Measurements from ENCODE around the gene FAHD2B.
"Not testable (repeated sequence)": the region's sequence is repeated elsewhere in the genome, so short reads cannot be mapped to it uniquely, and the experiment has no call there.

FAHD2B gene, protein sequence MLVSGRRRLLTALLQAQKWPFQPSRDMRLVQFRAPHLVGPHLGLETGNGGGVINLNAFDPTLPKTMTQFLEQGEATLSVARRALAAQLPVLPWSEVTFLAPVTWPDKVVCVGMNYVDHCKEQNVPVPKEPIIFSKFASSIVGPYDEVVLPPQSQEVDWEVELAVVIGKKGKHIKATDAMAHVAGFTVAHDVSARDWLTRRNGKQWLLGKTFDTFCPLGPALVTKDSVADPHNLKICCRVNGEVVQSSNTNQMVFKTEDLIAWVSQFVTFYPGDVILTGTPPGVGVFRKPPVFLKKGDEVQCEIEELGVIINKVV

DNA sequence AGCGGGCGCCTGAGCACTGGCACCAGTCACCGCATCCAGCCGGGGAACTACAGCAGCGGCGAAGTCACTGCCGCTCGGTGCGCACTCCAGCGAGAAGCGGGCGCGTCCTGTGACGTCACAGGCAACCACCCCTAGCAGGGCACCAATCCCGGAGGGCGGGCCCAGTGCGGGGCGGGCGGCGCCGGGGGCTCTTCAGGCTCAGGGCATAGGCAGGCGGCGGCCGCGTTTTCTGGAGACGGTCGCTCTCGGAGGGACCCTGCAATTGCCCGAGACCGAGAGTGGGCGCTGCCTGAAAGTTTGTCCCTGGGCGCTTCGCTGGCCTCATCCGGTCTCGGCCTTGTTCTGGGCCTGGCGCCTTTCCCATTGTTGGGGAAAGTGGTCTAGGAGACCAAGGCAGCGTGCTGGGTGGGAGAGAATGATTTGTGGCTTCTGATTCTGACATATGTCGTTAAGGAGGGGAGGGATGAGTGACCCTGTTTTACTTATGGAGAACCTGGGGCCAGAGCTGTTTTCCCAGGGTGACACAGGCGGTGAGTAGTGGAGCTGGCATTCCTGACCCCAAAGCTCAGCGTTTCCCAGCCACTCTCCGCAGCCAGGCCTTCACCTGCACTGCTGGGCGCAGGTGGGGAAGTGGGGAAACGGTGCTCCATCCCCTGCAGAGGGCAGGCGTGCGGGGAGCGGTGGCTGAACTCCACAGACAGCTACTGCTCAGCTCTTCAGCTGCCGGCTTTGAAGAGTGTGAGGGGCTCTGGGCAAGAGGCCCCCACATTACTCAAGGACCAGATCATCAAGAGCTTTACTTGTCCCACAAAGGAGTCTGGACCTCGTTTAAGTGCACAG, at the start of gene FAHD2B:
TSS of gene FAHD2B (minus strand) at position 111 of the 840 bp plus-strand sequence. CDS start 3,176 bp downstream, outside the sequence.
- peak; percentile 49 to 70 for DNase-seq (ENCODE audit: low read depth in 1 of 2, low spot score in 1 of 2)

DNA sequence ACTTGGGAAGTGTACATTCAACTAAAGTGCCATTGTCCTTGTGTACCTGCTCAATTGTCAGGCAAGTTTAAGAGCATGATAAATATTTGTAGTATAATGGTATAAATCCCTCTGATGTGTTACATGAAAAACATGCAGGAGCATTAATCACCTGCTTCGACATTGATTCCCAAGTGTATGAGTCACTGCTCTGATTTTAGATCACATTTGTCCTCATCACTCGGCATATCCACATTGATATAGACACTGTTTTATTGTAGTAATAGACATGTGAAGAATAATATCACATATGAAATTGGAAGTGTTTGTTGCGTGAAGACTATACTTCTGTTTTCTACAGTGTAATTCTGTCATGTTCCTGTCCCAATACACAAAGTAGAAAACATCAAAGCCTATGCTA, 49.3 kb upstream of the FAHD2B start:
- DNase-seq (ENCODE audit: low read depth in 1 of 2, low spot score in 1 of 2) = not testable (repeated sequence)

DNA sequence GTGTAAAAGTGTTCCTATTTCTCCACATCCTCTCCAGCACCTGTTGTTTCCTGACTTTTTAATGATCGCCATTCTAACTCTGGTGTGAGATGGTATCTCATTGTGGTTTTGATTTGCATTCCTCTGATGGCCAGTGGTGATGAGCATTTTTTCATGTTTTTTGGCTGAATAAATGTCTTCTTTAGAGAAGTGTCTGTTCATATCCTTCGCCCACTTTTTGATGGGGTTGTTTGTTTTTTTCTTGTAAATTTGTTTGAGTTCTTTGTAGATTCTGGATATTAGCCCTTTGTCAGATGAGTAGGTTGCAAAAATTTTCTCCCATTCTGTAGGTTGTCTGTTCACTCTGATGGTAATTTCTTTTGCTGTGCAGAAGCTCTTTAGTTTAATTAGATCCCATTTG, 34.4 kb upstream of the FAHD2B start:
- not testable (repeated sequence) for DNase-seq (ENCODE audit: low read depth in 1 of 2, low spot score in 1 of 2)

DNA sequence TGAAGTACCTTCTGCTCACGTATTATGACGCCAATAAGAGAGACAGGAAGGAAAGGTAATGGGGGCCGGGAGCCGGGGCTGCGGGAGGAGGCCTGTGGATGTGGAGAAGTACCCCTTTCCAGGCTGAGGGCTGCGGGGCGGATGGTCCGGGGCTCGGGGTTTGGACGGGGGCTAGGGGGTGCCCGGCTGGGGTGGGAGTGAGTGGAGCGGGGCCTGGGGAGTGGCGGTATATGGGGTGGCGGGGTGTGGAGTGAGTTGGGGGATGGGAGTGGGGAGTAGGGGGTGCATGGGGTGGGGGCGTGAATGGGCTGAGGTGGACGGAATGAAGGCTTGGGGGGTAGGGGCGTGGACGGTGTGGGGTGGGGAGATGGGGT, 19.2 kb upstream of the FAHD2B start:
- not testable (repeated sequence) for DNase-seq (ENCODE audit: low read depth in 1 of 2, low spot score in 1 of 2)

DNA sequence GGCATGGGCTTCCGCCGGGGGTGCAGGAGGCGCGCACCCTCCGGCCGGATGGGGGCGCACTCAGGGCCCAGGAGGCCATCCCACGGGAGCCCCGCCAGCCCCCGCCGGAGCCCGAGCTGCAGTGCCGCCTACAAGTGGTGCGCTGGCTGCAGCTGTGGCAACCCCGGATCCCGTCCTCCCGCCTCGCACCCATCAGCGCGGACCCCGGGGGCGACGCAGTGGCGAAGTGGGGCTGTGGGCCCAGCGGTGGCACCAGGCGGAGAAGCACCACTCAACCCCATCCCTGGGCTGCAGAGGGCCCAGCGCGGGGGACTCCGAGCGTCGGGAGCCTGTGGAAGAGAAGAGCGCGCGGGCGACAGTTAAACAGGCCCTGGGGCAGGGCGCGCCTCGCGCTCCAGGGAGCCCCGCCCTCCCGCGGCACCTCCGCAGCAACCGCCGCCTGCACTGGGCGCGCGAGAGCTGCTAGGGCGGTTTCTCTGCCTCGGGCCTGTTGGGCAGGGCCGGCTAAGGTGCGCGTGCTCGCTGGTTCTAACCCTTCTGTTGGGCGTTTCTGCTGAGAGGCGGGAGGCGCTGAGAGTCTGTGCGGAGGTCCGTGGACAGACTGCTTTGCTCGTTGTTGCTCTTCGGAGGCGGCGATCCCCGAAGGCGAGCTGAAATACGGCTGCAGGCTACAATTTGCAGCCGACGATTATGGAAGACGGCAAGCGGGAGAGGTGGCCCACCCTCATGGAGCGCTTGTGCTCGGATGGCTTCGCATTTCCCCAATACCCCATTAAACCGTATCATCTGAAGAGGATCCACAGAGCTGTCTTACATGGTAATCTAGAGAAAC, 18.6 kb upstream of the FAHD2B start, which contains the start of gene ANKRD36:
TSS of gene ANKRD36 (plus strand) at position 104 of the 832 bp plus-strand sequence. CDS start at position 691, 587 bp downstream.
- DNase-seq (ENCODE audit: low read depth in 1 of 2, low spot score in 1 of 2) = peak; percentile 71 to 80

DNA sequence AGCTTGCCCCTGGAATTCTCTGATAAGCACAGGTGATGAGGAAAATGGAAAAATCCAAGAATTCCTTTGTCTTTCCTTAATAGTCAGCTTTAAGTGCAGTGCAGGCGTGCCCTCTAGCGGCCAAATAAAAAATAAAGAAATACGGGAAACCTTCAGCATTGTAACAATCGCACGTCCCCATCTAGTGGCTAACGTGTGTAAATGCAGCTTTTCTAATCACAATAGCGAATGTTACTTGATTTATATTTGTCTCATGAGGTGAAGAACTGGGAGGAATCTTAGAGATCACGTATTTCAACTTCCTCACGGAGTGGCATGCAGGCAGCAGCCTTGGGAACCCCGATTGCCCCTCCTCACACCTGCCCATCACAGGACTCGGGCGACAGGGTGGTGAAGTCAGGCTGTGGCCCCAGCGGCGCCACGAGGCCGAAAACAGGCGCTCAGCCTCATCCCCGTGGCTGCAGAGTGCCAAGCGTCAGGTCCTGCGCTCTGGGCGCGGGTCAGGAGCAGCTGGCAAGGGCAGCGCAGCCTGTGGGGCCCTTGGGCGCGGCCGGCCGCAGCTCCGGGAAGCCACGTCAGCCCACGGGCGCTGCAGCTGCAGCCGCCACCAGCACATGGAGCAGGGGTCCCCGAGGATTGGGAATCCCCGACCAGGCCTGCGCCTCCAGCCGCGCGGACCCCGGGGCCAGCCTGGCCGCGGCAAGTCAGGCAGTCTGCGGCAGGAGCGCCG, 17.8 kb upstream of the FAHD2B start:
- peak; percentile 8 to 15 for DNase-seq (ENCODE audit: low read depth in 1 of 2, low spot score in 1 of 2)

DNA sequence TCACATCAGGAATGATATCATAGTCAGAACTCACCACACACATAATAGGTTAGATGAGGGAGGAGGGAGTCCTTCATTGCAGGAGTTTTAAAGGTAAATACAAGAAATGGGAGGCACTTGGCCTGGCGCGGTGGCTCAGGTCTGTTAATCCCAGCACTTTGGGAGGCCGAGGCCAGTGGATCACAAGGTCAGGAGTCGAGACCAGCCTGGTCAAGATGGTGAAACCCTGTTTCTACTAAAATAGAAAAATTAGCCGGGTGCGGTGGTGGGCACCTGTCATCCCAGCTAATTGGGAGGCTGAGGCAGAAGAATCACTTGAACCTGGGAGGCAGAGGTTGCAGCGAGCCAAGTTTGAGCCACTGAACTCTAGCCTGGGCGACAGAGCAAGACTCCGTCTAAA, 16.6 kb upstream of the FAHD2B start:
- DNase-seq (ENCODE audit: low read depth in 1 of 2, low spot score in 1 of 2) = not testable (repeated sequence)

DNA sequence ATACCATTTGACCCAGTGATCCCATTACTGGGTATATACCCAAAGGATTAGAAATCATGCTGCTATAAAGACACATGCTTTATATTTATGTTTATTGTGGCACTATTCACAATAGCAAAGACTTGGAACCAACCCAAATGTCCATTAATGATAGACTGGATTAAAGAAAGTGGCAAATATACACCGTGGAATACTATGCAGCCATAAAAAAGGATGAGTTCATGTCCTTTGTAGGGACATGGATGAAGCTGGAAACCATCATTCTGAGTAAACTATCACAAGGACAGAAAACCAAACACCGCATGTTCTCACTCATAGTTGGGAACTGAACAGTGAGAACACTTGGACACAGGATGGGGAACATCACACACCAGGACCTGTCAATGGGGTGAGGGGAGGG, 12.2 kb upstream of the FAHD2B start:
- not testable (repeated sequence) for DNase-seq (ENCODE audit: low read depth in 1 of 2, low spot score in 1 of 2)

DNA sequence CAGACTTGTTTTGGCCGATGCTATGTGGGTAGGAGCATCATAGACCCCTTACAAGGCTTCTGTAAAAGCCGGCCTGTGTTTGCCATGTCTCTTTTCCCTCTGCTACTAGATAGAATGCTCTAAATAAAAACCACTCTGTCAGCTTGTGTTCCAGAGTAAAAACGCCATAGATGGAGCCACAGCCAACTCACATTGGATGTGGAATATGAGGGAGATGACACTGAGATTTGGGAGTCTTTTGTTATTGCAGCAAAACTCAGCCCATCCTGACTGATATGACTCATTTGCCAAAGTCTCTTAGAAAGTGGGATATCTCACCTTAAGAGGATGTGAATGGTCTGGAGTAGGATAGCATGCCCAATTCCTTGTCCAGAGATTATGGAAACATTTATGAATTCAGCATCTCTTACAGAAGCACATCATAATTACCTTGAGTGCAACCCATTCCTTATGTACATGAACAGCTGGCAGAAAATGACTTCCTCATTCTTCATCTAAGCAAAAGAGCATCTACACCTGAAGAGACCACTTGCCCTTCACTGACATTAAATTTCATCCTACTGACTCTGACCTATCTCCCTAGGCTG, 4.2 kb upstream of the FAHD2B start:
- not testable (repeated sequence) for DNase-seq (ENCODE audit: low read depth in 1 of 2, low spot score in 1 of 2)

DNA sequence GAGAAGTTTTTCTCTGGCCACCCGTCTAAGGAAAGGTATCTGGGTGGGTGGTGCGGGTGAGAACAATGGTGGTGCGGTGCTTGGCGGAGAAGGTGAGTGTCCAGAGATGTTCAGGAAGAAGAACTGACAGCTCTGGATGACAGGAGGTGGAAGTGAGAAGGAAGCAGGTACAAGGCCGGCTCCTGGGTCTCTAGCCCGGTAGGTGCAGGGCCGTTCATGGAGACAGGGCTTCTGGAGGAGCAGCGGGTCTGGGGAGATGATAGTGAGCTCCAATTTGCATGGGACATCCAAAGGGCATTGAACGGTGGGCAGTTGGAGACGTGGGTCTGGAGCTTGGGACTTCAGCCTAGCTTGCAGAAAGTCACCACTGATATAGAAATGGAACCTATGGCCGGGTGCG, 979 bp upstream of the FAHD2B start:
- DNase-seq (ENCODE audit: low read depth in 1 of 2, low spot score in 1 of 2) = no peak

DNA sequence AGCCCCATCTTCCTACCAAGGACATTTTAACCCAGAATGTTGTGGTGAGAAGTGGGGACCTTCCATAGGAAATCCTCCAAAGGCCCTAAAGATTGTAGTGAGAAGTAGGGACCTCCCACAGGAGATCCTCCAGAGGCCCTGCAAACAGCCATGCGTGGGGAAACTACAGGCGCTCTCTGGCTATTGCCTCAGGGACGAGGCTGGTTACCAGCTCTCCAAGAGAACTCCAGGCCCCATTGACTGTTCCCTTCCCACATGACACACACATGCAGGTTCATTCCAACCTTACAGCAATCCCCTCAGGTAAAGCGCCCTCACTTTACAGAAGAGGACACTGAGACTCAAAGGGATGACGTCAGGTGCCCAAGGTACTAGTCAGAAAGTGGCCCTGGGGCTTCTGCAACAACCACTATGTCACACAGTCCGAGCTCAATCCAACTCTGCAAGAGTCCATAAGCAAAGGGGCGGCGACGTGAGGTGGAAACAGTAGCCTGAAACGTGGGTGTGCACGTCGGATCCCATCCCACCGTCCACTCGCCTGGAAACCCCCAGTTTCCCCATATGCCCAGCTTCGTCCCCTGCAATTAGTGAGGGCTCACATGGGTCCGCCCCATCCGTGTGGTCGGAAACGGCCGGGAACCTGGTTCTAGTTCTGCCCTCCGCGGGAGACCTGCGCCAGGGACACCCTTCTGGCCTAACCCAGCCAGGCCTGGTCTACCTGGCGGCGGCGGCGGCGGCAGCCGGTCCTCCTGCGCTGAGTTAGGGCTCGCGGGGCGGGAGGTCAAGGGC, 505 bp downstream of the FAHD2B start:
- DNase-seq (ENCODE audit: low read depth in 1 of 2, low spot score in 1 of 2) = not testable (repeated sequence)

DNA sequence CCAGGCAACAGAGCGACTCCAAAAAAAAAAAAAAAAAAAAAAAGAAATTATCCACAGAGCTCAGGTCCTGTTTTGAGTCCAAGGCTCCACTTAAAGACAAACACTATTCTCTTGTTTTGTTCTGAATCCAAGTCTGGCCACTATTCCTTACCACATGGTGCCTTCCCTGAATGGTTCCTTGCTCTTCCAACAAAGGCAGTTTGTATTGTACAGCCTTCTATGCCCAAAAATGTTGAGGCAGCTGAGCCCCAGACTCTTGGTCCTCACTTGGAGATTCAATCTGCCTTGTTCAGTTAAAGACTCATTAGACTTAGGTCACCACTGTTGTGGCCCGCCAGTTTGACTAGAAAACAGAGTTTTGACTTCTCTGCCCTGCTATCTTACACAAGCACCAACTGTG, 1.7 kb downstream of the FAHD2B start:
- DNase-seq (ENCODE audit: low read depth in 1 of 2, low spot score in 1 of 2) = not testable (repeated sequence)

DNA sequence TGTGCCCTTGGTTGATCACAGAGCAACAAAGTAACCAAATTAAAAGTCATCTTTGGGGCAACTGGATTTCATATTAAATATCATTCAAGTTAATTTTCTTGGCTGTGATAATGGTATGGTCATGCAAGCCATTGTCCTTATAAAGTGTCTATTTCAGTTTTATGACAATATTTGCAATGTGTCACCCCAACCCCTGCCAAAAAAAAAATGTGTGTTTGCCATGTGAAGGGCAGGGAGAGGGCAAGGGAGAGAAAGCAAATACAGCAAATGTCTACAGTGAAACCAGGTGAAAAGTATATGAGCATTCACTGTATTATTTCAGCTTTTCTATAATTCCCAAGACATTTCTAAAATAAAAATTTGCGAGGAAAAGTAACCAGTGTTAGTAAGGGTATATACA, 6.0 kb downstream of the FAHD2B start:
- not testable (repeated sequence) for DNase-seq (ENCODE audit: low read depth in 1 of 2, low spot score in 1 of 2)

DNA sequence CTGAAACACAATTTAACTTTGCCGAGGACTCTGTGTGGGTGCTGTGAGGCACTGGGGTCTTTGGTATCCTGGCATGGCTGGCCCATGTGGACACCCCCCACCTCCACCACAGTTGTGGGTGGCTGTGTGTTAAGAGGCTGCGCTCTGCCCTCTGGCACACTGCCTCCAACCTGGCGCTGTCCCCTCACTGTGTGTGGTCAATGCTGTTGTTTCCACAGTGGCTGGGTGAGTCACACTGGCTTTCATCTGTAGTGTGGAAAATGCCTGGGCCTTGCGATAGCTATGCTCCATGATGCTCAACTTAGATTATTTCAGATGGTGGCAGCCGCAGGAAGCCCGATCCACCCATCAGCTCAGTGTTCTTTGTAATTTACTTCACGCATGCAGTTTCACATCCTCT, 9.6 kb downstream of the FAHD2B start:
- not testable (repeated sequence) for DNase-seq (ENCODE audit: low read depth in 1 of 2, low spot score in 1 of 2)

DNA sequence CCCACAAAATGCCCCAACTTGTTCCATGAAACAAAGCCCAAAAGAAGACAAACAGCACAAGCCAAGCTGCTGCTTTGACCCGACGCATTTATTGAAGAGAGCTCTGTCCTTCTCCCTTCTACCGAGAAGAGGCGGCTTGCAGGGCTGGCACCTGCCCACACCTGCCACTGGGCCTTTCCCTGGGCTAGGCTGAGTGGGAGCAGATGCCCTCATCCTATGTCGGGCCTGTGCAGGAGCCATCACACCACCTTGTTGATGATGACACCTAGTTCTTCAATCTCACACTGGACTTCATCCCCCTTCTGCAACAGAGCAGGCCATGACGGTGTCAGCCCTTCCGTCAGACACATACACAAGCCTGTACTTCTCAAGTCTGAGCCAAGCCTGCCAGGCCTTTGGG, 11.2 kb downstream of the FAHD2B start:
- DNase-seq (ENCODE audit: low read depth in 1 of 2, low spot score in 1 of 2) = not testable (repeated sequence)

DNA sequence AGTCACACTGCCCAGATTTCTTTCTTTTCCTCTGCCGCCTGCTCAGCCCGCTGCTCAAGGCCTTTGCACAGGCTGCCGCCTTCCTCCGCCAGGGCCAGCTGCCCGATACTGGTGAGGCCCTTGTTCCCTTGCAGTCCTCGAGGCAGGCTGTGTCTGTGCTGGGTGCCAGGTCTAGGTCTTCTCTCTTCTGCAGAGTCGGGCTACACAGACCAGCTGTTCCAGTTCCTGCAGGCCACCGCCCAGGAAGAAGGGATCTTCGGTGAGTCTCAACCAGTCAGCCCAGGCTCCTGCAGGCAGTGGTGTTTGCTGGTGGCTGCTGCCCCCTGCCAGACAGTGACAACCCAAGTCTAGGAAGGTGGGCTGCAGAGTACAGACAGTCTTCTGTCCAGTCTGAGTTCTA, 12.5 kb downstream of the FAHD2B start:
- DNase-seq (ENCODE audit: low read depth in 1 of 2, low spot score in 1 of 2) = not testable (repeated sequence)

DNA sequence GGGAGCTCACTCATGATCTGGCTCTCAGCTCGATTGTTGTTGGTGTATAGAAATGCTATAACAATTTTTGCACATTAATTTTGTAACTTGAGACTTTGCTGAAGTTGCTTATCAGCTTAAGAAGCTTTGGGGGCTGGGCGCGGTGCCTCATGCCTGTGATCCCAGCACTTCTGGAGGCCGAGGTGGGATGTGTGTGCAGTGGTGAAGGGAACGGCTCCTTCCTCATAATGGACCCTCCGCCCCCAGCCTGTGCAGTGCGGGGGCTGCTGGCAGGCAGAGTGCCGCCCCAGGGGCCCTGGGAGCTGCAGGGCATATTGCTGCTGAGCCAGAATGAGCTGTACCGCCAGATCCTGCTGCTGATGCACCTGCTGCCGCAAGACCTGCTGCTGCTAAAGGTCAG, 13.8 kb downstream of the FAHD2B start:
- not testable (repeated sequence) for DNase-seq (ENCODE audit: low read depth in 1 of 2, low spot score in 1 of 2)

DNA sequence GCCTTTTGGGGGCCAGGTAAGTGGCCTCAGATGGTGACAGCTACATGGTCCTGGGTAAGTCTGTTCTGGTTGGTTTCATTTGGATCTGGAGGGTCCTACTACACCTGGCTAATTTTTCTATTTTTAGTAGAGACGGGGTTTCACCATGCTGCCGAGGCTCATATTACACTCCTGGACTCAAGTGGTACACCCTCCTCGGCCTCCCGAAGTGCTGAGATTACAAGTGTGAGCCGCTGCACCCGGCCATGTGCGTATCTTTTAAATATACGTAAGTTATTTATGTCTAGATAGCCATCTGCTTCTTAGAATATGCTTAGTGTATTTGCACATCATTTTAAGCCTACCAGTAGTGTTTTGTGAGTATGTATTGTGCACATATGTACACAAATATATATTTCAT, 17.5 kb downstream of the FAHD2B start:
- not testable (repeated sequence) for DNase-seq (ENCODE audit: low read depth in 1 of 2, low spot score in 1 of 2)

DNA sequence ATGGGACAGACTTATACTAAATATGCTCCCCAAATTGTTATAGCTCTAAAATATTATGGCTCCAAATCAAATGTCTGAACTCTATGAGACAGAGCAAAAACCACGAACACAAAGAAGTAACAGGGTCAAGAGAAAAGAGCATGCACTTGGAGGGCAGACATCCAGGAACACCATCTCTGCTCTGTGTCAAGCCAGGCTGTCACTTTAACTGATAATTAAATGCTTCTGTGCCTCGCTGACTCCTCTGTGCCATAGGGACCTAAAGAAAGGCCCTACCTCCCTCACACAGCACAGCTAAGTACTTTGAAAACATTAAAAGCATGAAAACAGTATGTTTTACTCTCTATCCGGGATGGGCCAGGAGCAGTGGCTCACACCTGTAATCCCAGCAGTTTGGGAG, 23.8 kb downstream of the FAHD2B start:
- not testable (repeated sequence) for DNase-seq (ENCODE audit: low read depth in 1 of 2, low spot score in 1 of 2)

Measured in stimulated activated CD4-positive, alpha-beta T cell treated with anti-CD3 and anti-CD28 coated beads, Interleukin-15, amount 100 ng/mL, for 1 hour (primary cell).